Measurements from ENCODE around the gene FYN.
"Not testable (repeated sequence)": the region's sequence is repeated elsewhere in the genome, so short reads cannot be mapped to it uniquely, and the experiment has no call there.

Gene FYN

DNA sequence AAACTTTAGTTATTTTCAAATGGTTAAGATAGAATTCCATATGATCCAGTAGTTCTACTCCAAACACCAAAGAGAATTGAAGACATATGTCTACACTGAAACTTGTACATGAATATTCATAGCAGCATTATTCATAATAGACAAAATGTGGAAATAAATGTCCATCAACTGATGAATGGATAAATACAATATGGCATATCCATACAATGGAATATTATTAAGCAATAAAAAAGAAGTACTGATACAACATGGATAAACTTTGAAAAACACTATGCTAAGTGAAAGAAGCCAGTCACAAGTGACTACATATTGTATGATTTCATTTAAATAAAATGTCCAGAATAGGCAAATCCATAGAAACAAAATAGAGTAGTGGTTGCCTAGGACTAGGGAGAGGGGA lies 234.0 kb downstream of the FYN start:
- Histone ChIP-seq H3K27me3 (ENCODE audit: insufficient read depth, low read depth, severe bottlenecking) (no peaks in the 10 kb centered on the region), H3K4me3 (ENCODE audit: low read depth, low read length) (no peak overlapping the region), H3K27ac (no peak overlapping the region), H3K9me3 (ENCODE audit: severe bottlenecking) (peaks cover 5% of the 10 kb centered on the region), H3K36me3 (no peaks in the 10 kb centered on the region)
- TF ChIP-seq, protein P1, sequence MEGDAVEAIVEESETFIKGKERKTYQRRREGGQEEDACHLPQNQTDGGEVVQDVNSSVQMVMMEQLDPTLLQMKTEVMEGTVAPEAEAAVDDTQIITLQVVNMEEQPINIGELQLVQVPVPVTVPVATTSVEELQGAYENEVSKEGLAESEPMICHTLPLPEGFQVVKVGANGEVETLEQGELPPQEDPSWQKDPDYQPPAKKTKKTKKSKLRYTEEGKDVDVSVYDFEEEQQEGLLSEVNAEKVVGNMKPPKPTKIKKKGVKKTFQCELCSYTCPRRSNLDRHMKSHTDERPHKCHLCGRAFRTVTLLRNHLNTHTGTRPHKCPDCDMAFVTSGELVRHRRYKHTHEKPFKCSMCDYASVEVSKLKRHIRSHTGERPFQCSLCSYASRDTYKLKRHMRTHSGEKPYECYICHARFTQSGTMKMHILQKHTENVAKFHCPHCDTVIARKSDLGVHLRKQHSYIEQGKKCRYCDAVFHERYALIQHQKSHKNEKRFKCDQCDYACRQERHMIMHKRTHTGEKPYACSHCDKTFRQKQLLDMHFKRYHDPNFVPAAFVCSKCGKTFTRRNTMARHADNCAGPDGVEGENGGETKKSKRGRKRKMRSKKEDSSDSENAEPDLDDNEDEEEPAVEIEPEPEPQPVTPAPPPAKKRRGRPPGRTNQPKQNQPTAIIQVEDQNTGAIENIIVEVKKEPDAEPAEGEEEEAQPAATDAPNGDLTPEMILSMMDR (IDR thresholded peaks at IDR 0.05; ENCODE audit: low read depth, low read length) = no peak
- no peak for DNase-seq

DNA sequence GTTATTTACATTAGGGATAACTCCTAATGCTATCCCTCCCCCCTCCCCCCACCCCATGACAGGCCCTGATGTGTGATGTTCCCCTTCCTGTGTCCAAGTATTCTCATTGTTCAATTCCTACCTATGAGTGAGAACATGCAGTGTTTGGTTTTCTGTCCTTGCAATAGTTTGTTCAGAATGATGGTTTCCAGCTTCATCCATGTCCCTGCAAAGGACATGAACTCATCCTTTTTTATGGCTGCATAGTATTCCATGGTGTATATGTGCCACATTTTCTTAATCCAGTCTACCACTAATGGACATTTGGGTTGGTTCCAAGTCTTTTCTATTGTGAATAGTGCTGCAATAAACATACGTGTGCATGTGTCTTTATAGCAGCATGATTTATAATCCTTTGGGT lies 238.3 kb downstream of the FYN start:
- DNase-seq; H3K27ac ChIP-seq; H3K9me3 ChIP-seq (ENCODE audit: severe bottlenecking); H3K4me3 ChIP-seq (ENCODE audit: low read depth, low read length); H3K36me3 ChIP-seq; H3K27me3 ChIP-seq (ENCODE audit: insufficient read depth, low read depth, severe bottlenecking): not testable (repeated sequence)

DNA sequence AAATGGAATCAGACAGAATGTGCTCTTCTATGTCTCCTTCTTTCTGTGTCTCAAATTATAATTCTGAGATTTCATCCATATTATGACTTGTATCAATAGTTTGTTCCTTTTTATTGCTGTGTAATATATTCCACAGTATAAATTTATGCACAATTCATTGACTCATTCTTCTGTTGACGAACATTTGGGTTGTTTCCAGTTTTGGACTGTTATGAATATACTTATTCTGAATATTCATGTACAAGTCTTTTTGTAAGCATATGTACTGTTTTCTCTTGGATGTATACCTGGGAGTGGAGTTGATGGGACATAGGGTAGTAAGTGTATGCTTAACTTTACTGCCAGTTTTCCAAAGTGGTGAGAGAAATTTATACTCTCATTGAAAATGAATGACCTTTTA lies 239.4 kb downstream of the FYN start:
- H3K4me3 ChIP-seq (ENCODE audit: low read depth, low read length) = no peak overlapping the region
- no peaks in the 10 kb centered on the region for H3K27me3 ChIP-seq (ENCODE audit: insufficient read depth, low read depth, severe bottlenecking)
- H3K9me3 ChIP-seq (ENCODE audit: severe bottlenecking) = no peaks in the 10 kb centered on the region
- H3K27ac ChIP-seq = no peak overlapping the region
- DNase-seq = no peak
- no peaks in the 10 kb centered on the region for H3K36me3 ChIP-seq
- TF ChIP-seq, protein P1 (IDR thresholded peaks at IDR 0.05; ENCODE audit: low read depth, low read length) = no peak

DNA sequence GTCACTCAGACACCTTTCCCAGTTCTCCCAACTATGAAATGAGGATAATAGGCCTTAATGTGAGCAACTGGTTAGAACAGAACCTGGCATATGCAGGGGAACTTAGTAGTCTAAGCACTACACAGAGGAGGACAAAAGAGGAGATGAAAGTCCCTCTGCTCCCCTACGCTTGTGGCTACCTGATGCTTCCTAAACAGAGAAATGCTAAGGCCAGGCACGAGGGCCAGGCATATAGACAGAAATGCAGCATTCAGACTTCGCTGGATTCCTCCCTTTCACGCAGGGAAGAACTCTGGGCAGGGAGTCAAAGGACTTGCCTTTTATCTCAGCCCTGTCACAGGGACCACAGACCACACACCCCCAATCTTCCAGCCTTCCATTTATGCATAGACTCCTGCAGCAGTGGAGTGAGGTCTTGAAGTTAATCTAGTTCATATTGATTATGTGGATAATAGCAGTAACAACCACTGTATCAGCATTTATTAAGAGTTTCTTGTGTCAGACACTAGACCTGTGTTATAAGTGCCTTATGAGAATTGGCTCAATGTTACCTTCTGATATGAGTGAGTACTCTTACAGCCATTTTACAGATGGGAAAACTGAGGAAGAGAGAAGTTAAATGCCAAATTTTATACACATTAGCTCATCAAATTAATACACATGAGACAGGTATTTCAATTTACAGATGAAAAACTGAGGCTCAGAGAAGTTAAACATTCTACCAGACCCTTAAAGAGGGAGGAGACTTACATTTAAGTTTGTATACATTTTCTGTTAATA lies 240.6 kb downstream of the FYN start:
- TF ChIP-seq, protein P1 (IDR thresholded peaks at IDR 0.05; ENCODE audit: low read depth, low read length) = no peak
- Histone ChIP-seq H3K27ac (no peak overlapping the region), H3K9me3 (ENCODE audit: severe bottlenecking) (no peaks in the 10 kb centered on the region), H3K36me3 (no peaks in the 10 kb centered on the region), H3K4me3 (ENCODE audit: low read depth, low read length) (no peak overlapping the region), H3K27me3 (ENCODE audit: insufficient read depth, low read depth, severe bottlenecking) (no peaks in the 10 kb centered on the region)
- no peak for DNase-seq

DNA sequence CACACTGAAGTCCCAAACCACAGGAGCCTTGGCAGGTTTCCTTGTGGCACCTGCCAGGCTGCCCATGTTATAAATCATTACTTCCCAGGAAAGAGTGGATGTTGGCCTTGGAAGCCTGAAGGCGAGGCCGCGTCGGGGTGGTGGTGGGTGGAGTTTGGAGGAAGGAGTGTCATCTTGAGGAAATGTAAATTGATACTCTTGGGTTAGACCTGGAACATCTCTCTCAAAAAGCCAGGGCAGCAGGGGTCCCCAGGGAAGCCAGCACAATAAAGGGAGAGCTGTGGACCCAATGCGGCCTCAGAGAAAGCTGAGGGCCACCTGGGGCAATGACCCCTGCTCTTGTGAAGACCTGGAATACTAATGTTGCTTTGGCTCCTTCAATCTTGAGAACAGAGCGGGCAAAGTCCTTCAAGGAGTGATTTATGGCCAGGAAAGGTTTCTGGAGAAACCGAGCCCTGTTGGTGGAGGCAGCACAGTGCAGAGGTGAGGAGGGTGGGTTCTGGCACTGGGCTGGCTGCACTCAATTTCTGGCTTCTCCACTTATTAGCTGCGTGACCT lies 241.3 kb downstream of the FYN start:
- TF ChIP-seq, protein P1 (IDR thresholded peaks at IDR 0.05; ENCODE audit: low read depth, low read length) = no peak
- no peak for DNase-seq
- Histone ChIP-seq H3K4me3 (ENCODE audit: low read depth, low read length) (no peak overlapping the region), H3K27ac (no peak overlapping the region), H3K9me3 (ENCODE audit: severe bottlenecking) (no peaks in the 10 kb centered on the region), H3K27me3 (ENCODE audit: insufficient read depth, low read depth, severe bottlenecking) (no peaks in the 10 kb centered on the region), H3K36me3 (no peaks in the 10 kb centered on the region)

DNA sequence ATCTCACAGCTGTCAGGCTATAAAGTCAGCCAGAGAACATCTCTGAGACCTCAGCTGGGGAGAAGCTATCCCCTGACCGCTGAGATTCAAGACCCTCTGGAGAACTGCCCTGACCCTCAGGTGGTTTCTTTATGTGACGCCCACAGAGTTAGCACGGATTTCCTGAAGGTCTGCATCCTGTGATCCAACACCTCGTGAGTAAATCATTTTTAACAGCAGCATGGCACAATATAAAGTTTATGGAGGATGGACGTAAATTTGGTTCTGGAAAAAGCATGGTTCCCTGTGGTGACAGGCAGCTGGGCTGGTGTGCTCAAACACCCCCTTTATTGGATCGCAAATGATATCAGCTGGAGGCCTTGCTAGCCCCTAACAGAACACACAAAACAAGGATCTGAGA lies 242.2 kb downstream of the FYN start:
- DNase-seq = no peak

More for the DNA sequence above, 242.2 kb downstream of the FYN start:
- Histone ChIP-seq H3K36me3 (no peaks in the 10 kb centered on the region), H3K27ac (no peak overlapping the region), H3K4me3 (ENCODE audit: low read depth, low read length) (no peak overlapping the region), H3K9me3 (ENCODE audit: severe bottlenecking) (no peaks in the 10 kb centered on the region), H3K27me3 (ENCODE audit: insufficient read depth, low read depth, severe bottlenecking) (no peaks in the 10 kb centered on the region)
- TF ChIP-seq, protein P1 (IDR thresholded peaks at IDR 0.05; ENCODE audit: low read depth, low read length) = no peak
